ENCODE data around the gene HES2.
A peak's percentile ranks its signal among the peaks of the same experiment; 100 is the strongest.
"Not testable (repeated sequence)": the region's sequence is repeated elsewhere in the genome, so short reads cannot be mapped to it uniquely, and the experiment has no call there.

HES2 gene

DNA sequence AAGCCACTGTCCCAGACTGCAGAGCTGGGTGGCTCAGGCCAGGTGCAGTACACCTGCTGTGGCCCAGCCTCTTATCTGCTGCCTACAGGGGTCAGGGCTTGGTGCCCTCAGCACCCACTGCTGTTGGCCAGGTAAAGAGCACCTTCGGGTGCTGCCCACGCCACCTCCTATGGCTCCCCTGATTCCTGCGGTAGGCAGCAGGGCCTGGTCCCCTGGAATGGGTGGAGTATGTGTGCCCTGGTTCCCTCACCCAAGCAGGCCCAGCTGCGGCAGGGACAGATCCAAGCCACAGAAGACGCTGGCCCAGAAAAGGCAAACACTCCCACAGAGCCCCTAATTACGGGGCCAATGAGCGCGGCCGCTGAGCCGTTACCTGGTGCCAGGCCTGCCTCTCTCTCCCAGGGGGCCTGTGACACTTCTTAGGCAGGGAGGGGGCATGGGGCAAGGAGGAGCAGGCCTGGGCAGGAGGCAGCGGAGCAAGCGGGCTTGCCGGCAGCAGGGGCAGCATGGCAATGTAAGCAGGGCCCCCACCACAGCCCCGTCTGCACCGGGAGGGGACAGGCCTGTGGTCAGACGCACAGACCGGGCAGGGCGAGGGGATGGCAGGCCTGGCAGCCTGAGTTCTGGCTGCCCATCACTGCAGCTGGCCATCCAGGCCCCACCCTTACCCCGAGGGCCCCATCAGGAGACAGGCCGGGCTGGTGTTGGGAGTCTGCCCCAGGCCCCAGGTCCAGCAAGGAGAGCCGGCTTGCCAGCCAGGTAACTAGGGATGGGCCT, 23.8 kb upstream of the HES2 start:
- ChIA-PET POLR2A (no interaction called here), CTCF (interaction anchor here (1.6 kb wide), 1 partner anchor 36 kb away, joined by 3 read pairs; no protein-coding TSS in a partner anchor)

GRCh38 chr1:6441586-6441985, 21.9 kb upstream of the HES2 start:
- ChIA-PET POLR2A (no interaction called here), CTCF (interaction anchor here (1.6 to 11.2 kb wide), 4 partner anchors 7 to 93 kb away, joined by 3 to 94 read pairs (median 19); partner anchors contain the start of gene HES2)
- no peak for TF ChIP-seq CTCF (IDR thresholded peaks at IDR 0.05; ENCODE audit: control extremely low read depth, extremely low read depth, low read depth, missing control alignments)
- no peak for DNase-seq (ENCODE audit: extremely low spot score)

More for the DNA sequence above, 23.8 kb upstream of the HES2 start:
- no peak for TF ChIP-seq CTCF (IDR thresholded peaks at IDR 0.05; ENCODE audit: control extremely low read depth, extremely low read depth, low read depth, missing control alignments)
- no peak for DNase-seq (ENCODE audit: extremely low spot score)

DNA sequence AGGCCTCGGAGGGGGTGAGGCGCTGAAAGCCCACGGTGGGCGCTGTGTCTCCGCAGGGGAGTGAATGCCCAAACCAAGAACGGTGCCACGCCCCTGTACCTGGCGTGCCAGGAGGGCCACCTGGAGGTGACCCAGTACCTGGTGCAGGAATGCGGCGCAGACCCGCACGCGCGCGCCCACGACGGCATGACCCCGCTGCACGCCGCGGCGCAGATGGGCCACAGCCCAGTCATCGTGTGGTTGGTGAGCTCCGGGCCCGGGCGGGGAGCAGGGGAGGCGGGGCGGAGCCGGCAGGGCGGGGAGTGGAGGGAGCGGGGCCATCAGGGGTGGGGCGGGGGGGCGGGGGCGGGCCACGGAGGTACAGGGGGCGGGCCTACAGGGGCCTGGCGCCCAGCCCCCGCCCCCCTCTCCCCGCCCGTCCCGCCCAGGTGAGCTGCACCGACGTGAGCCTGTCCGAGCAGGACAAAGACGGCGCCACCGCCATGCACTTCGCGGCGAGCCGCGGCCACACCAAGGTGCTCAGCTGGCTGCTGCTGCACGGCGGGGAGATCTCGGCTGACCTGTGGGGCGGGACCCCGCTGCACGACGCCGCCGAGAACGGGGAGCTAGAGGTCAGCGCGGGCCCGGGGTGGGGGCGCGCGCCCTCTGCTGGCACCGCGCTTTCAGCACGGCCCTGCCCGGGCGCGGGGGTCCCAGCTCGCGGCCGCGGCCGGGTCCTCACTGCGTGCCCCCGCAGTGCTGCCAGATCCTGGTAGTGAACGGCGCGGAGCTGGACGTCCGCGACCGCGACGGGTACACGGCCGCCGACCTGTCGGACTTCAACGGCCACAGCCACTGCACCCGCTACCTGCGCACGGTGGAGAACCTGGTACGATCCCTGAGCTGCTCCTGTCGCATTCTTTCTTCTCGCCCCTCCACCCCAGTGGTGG, 20.7 kb upstream of the HES2 start:
- POLR2A ChIA-PET = no interaction called here
- TF ChIP-seq CTCF (IDR thresholded peaks at IDR 0.05; ENCODE audit: control extremely low read depth, extremely low read depth, low read depth, missing control alignments) = peak; percentile 11
- peak; percentile 73 for DNase-seq (ENCODE audit: extremely low spot score)
- CTCF ChIA-PET = interaction anchor here (0.7 to 11.2 kb wide), 9 partner anchors 8 to 193 kb away, joined by 3 to 94 read pairs (median 6); partner anchors contain the start of gene HES2

- CTCF ChIA-PET = interaction anchor here (0.6 to 11.2 kb wide), 38 partner anchors 8 to 207 kb away, joined by 3 to 94 read pairs (median 5); partner anchors contain the start of genes HES2 and ZBTB48
- peak; percentile 97 for TF ChIP-seq CTCF (IDR thresholded peaks at IDR 0.05; ENCODE audit: control extremely low read depth, extremely low read depth, low read depth, missing control alignments)
- DNase-seq (ENCODE audit: extremely low spot score) = peak; percentile 89
- POLR2A ChIA-PET = no interaction called here
Measured at GRCh38 chr1:6438047-6438525, 18.4 kb upstream of the HES2 start.

- DNase-seq (ENCODE audit: extremely low spot score); POLR2A ChIA-PET: not testable (repeated sequence)
- CTCF ChIA-PET = interaction anchor here (0.6 to 11.2 kb wide), 36 partner anchors 7 to 208 kb away, joined by 3 to 94 read pairs (median 5); partner anchors contain the start of genes HES2 and ZBTB48
Measured at GRCh38 chr1:6437012-6437700, 17.4 kb upstream of the HES2 start.

DNA sequence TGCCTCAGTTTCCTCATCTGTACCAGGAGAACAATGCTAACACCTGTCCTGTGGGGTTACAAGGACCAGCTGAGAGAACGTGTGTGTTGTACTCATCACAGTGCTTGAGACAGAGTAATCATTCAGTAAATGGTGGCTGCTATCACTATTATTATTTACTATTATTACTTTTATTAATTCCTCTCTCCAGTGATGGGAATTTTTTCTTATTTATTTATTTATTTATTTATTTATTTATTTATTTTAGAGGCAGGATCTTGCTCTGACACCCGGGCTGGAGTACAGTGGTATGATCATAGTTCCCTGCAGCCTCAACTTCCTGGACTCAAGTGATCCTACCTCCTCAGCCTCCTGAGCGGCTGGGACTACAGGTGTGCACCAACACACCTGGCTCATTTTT, 16.6 kb upstream of the HES2 start:
- CTCF ChIA-PET = interaction anchor here (0.8 to 11.2 kb wide), 5 partner anchors 15 to 88 kb away, joined by 3 to 94 read pairs (median 12); partner anchors contain the start of gene HES2
- POLR2A ChIA-PET; DNase-seq (ENCODE audit: extremely low spot score): not testable (repeated sequence)

DNA sequence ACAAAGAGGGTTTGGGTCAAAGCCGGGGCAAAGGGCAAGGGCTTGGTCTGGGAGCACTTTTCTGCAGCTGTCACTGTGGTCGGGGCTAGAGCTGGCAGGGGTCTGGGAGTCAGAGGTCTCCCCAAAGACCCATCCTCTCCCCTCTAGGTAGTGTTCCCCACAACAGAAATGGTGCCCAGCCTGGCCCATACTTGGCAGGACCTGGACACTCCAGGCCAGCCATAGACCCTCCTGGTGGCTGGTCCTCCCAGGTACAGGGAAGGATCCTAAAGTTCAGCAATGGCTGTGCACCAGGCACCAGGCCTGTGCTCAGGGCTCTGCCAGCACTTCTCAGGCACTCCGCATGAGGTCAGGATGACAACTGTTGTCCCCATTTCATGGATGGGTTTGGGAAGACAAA, 15.8 kb upstream of the HES2 start:
- CTCF ChIA-PET = interaction anchor here (3.2 to 11.2 kb wide), 3 partner anchors 14 to 87 kb away, joined by 12 to 94 read pairs (median 26); partner anchors contain the start of gene HES2
- POLR2A ChIA-PET = no interaction called here
- no peak for TF ChIP-seq CTCF (IDR thresholded peaks at IDR 0.05; ENCODE audit: control extremely low read depth, extremely low read depth, low read depth, missing control alignments)
- no peak for DNase-seq (ENCODE audit: extremely low spot score)
